Fibroblast of skin of left biceps (primary cell): Measurements from ENCODE around the gene CEBPE.

Source experiments
- DNase-seq, 2 experiments: peaks; one replicate each; pipeline ENCODE4 v3.0.0-alpha.2; 2013; ENCODE audit warnings: low read depth in 2 of 2

Gene CEBPE

DNA sequence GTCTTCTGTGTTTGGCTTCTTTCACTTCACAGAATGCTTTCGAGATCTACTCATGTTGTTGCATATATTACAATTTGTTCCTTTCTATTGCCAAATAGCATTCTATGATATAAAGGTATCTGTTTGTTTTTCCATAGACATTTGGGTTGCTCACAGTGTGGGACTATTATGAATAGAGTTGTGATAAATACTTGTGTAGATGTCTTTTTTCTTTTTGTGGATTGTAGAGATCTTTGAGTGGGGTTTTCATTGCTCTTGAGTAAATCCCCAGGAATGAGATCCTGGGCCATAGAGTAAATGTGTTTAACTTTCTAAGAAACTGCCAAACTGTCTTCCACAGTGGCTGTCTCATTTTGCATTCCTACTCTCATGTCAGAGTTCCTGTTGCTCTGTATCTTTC lies 24.9 kb upstream of the CEBPE start:
- no peak for DNase-seq

DNA sequence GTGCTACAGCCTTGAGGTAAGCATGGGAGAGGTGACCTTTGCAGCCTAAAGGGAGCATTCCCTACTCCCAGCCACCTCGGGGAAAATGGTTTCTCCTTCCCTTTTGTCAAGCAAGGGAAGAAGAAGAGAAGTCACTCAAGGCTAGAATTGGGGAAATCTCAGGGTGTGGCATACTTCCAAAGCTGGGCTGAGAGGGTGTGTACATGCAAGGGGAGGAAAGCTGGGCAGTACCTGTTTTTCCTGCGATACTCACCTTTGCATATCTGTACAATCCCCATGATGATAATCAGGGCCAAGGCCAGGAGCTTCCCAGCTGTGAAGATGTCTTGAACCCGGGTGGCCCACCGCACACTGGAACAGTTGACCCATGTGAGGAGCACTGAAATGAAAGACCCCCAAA lies 23.8 kb upstream of the CEBPE start:
- no peak for DNase-seq

GRCh38 chr14:23141706-23142444 lies 22.8 kb upstream of the CEBPE start:
- no peak for DNase-seq

- no peak for DNase-seq
Observed at GRCh38 chr14:23140371-23140770, 21.3 kb upstream of the CEBPE start.

- no peak for DNase-seq
Observed at GRCh38 chr14:23139874-23140273, 20.8 kb upstream of the CEBPE start.

DNA sequence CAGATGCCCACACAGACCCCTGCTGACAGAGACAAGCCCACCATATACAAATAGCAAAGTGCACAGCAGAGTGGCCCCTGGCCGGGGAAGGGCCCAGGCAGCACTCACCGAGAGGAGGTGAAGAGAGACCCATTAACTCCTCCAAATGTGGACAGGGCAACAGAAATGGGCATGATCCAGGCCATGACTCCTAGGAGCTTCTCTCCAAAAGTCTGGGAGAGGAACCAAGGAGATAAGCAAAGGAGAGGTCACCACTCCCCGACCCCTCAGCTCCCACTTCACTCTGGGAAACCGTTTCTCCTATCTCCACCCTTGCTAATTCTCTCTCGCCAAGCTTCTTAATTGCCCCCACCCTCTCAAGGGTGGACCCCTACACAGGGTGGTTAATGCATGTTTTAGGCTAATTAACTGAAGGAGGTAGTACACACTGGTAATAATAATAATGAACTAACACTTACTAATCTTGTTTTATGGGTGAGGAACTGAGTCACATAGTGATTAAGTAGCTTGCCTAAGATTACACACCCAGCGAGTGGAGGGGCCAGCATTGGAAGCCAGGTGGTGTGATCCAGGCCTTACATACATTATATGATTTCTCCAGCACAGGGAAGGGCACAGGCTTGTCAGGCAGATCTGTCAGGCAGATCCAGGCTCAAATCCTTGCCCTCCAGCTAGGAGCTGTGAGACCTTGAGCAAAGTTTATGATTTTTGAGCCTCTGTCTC lies 18.9 kb upstream of the CEBPE start:
- no peak for DNase-seq

DNA sequence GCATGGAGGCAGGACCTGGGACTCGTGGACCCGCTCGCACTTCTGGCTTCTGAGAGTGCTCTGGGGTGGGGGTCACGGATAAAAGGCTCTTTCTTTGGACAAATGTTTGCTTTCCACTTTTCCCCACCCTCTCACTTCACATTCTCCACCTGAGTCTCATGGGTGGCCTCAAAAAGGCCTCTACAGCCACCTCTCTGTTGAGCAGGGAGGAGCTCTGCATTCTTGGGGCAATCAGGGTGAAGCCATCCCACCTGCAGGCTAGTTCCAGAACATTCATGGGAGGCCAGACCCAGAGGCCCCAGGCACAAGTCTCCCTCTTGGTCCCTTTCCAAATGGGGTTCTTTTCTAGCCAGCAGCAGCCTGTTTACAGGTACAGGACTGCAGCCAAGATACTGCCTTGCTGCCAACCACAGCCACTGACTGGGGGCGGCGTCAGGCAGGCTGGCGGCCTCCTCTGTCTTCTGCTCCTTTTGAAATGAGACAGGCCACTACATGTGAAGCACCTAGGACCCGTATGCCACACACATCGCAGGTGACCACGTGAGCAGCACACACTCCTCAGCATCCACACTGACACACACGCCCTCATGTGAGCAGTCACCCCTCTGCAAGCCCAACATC lies 18.2 kb upstream of the CEBPE start:
- no peak for DNase-seq

GRCh38 chr14:23136566-23137133 lies 17.6 kb upstream of the CEBPE start:
- no peak for DNase-seq

- DNase-seq, result no peak
Observed at GRCh38 chr14:23132970-23133369, 13.9 kb upstream of the CEBPE start.

DNA sequence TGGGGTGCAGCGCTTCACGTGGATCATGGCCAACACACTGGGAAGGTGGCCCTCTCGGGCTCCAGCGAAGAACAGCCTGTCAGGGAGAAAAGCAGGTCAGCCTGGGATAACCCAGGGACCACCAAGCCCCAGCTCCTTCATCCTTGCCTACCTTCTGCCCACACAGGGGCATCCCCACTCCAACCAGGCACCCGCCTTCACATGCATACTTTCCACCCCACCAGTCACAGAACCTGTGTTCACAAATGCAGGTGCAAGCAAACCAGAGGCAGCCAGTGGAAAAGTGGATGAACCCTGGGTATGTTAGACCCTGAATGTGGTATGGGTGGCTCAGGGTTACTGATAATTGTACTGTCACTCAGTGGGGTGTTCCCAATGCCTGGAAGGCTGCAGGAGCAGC lies 12.4 kb upstream of the CEBPE start:
- DNase-seq, result no peak

DNA sequence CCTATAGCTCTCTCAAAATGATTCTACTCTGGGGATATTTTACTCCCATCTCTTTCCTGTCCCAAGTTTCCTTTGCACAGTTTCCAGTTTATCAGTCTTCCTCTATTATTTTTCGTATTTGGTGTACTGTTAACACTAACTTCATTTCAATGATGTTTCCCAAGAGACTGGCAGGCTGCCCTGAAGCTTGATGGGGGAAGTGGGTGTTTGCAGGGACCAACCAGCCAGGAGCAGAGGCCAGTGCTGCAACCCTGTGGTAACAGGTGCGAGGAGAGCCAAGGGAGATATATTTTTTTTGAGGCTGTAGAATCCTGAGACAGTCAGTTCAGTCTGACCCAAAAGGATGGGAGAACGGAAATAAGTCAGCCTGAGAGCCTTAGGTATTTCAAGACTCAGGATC lies 11.8 kb upstream of the CEBPE start:
- no peak for DNase-seq

- DNase-seq, result no peak
Observed at GRCh38 chr14:23129759-23130316, 10.8 kb upstream of the CEBPE start.

GRCh38 chr14:23128969-23129758 lies 10.1 kb upstream of the CEBPE start:
- no peak for DNase-seq

GRCh38 chr14:23127861-23128260 lies 8.8 kb upstream of the CEBPE start:
- DNase-seq, result no peak

GRCh38 chr14:23126548-23127278 lies 7.7 kb upstream of the CEBPE start:
- DNase-seq, result no peak

DNA sequence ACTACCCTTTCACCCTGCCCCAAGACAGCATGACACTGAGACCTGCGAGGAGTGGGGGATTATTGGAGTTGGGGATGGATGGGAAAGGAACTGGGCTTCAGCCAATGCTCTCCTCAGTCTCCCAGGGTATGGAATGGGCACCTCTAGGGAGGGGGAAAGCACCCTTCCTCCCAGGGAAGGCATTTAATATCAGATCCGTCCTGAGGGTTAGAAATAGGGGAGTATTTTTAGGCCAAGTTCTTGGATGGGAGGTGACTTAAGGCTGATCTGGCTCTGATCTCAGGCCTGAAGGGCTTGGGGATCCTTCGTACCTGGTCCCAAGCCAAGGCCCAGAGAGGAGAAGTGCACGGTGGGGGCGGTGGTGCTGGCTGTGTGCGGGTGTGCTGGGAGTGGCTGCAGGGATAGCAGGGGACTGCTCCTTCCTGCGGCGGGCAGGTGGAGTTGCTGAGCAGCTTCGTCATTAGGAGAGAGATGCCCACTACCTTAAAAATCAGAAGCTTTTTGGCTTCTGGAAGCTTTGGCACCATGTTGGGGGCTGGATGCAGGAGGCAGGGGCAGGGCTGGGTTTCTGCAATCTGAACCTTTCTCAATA lies 7.0 kb upstream of the CEBPE start:
- DNase-seq, result no peak

DNA sequence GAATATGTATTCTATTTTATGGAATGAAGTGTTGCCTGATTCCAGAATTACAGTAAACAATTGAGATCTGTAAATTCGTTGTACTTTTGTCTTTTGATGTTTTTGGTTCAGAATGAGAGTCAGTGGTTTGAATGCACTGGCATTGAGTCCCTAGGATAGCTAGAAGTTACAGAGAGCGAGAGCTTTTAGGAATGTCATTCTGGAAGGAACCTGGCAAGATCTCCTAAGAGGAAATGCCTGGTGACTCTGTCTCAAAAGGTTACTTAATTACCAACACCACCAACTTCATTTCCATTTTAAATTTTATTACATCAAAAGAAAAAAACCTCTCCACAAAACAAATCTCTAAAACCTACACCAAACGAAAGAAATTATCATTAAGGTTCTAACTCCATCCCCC lies 6.0 kb upstream of the CEBPE start:
- no peak for DNase-seq

DNA sequence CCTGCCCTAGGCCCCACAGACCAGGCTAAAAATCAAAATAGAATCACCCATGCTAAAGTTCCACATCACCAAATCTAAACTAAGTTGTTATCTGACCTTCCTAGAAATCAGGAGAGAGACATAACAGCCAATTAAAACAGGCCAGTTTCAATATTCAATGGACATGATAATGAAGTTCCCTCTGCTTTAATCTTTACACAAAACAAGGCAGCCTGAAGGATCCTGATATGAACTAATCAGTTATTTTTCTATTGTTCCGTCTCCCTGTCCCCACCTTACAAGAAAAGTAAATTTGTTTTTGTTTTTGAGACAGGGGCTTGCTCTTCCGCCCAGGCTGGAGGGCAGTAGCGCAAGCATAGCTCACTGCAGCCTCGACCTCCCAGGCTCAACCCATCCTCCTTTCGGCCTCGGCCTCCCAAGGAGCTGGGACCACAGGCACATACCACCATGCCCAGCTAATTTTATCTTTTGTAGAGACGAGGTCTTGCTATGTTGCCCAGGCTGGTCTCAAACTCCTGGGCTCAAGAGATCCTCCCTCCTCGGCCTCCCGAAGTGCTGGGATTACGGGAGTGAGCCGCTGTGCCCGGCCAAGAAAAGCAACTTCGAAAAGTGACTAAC lies 5.4 kb upstream of the CEBPE start:
- DNase-seq, result no peak

GRCh38 chr14:23123419-23123818 lies 4.4 kb upstream of the CEBPE start:
- no peak for DNase-seq

GRCh38 chr14:23122086-23122485 lies 3.0 kb upstream of the CEBPE start:
- DNase-seq, result no peak
